ENCODE results near the gene SSBP4. TPM values are rescaled to one million over a fixed set of nuclear protein-coding genes. Genes with fewer than 3 reads are reported as not detected.

Gene SSBP4
- total and polyA plus RNA-seq, 2 experiments from 2014 or later: 44.4 to 52.0 TPM

- H3K4me2 ChIP-seq: no peak overlapping the region
- Mint-ChIP-seq H3K36me3 (ENCODE audit: low read depth) (no peaks in the 10 kb centered on the region), H3K27ac (no peak overlapping the region), H3K9me3 (no peaks in the 10 kb centered on the region), H3K27me3 (ENCODE audit: insufficient read depth, low read depth, poor library complexity) (peaks cover 11% of the 10 kb centered on the region), H3K4me1 (peaks cover 6% of the 10 kb centered on the region), H3K4me3 (no peak overlapping the region)
- no peak overlapping the region for H3K4me3 ChIP-seq
- no peaks in the 10 kb centered on the region for H3K9me2 ChIP-seq (ENCODE audit: insufficient read depth)
- H3K27ac ChIP-seq (ENCODE audit: low read depth): no peak overlapping the region
- H3F3A ChIP-seq (replicated peaks; ENCODE audit: low read depth): no peaks in the 10 kb centered on the region
- H3K27me3 ChIP-seq (ENCODE audit: insufficient read depth): no peaks in the 10 kb centered on the region
- H3K4me1 ChIP-seq (ENCODE audit: insufficient read depth): no peaks in the 10 kb centered on the region
- H4K20me1 ChIP-seq (replicated peaks; ENCODE audit: insufficient read depth): no peaks in the 10 kb centered on the region
- H2AFZ ChIP-seq: peak overlapping the region; percentile 40; the same call in 1 of the 2 replicates
- TF ChIP-seq ETS1 (IDR thresholded peaks at IDR 0.05): no peak
- peak; percentile 77 to 83 for TF ChIP-seq CTCF (conservative IDR thresholded peaks at IDR 0.05; ENCODE audit: low read depth in 2 of 2)
- DNase-seq (ENCODE audit: low spot score): peak; percentile 81
- no peaks in the 10 kb centered on the region for H3K79me2 ChIP-seq (replicated peaks; ENCODE audit: insufficient read depth)
- no peaks in the 10 kb centered on the region for H3K36me3 ChIP-seq (ENCODE audit: insufficient read depth)
- ATAC-seq: peak; percentile 71
Observed at GRCh38 chr19:18408053-18408476, 11.1 kb upstream of the SSBP4 start.

- H4K20me1 ChIP-seq (replicated peaks; ENCODE audit: insufficient read depth): no peaks in the 10 kb centered on the region
- no peak overlapping the region for H3K4me3 Mint-ChIP-seq
- DNase-seq (ENCODE audit: low spot score) (peak; percentile 30), ATAC-seq (no peak)
- no peak overlapping the region for H3K27ac Mint-ChIP-seq
- H3K36me3 ChIP-seq (ENCODE audit: insufficient read depth): no peaks in the 10 kb centered on the region
- peaks cover 13% of the 10 kb centered on the region for H3F3A ChIP-seq (replicated peaks; ENCODE audit: low read depth)
- H2AFZ ChIP-seq: no peak overlapping the region
- peaks cover 8% of the 10 kb centered on the region for H3K4me1 ChIP-seq (ENCODE audit: insufficient read depth)
- H3K79me2 ChIP-seq (replicated peaks; ENCODE audit: insufficient read depth): no peaks in the 10 kb centered on the region
- peak; percentile 5 to 38; a peak in 2 of 4 replicates for TF ChIP-seq CTCF (conservative IDR thresholded peaks at IDR 0.05; ENCODE audit: low read depth in 2 of 2)
- no peak for TF ChIP-seq STAT1 (IDR thresholded peaks at IDR 0.05; ENCODE audit: unreplicated experiment)
- no peaks in the 10 kb centered on the region for H3K9me2 ChIP-seq (ENCODE audit: insufficient read depth)
- peaks cover 6% of the 10 kb centered on the region for H3K27me3 ChIP-seq (ENCODE audit: insufficient read depth)
- H3K4me3 ChIP-seq: no peak overlapping the region
- peaks cover 28% of the 10 kb centered on the region for H3K27me3 Mint-ChIP-seq (ENCODE audit: insufficient read depth, low read depth, poor library complexity)
- peaks cover 27% of the 10 kb centered on the region for H3K4me1 Mint-ChIP-seq
- H3K36me3 Mint-ChIP-seq (ENCODE audit: low read depth): no peaks in the 10 kb centered on the region
- H3K4me2 ChIP-seq: no peak overlapping the region
- H3K27ac ChIP-seq (ENCODE audit: low read depth): no peak overlapping the region
- H3K9me3 Mint-ChIP-seq: no peaks in the 10 kb centered on the region
Observed at GRCh38 chr19:18412610-18413239, 6.5 kb upstream of the SSBP4 start.
